Tibial artery (tissue), 4 donors: ENCODE measurements around the gene PTH1R.

Source experiments
- DNase-seq, 2 donors: peaks; one replicate each; pipeline ENCODE4 v3.0.0-alpha.2; 2019
- H3K27ac ChIP-seq, 2 donors: fragments of 200-600 bp; sonication (generic) in 1 of 2; 1 replicate in 1 of 2; 2 replicates in 1 of 2; pipeline ENCODE4 v1.5.1; 2018 to 2019; ENCODE audit warnings: mild to moderate bottlenecking in 1 of 2
- H3K27me3 ChIP-seq, 2 donors: fragments of 200-600 bp; sonication (generic) in 1 of 2; one replicate each; pipeline versions ENCODE4 v1.5.1 to v1.6.0; 2016 to 2019
- H3K36me3 ChIP-seq, 3 donors: fragments of 200-600 bp; sonication (generic) in 2 of 3; one replicate each; pipeline ENCODE4 v1.5.1; 2016 to 2019; ENCODE audit warnings: mild to moderate bottlenecking in 2 of 3
- H3K4me1 ChIP-seq, 4 donors: fragments of 200-600 bp; sonication (generic) in 2 of 4; 1 replicate in 3 of 4; 2 replicates in 1 of 4; pipeline ENCODE4 v1.5.1; 2016 to 2019
- H3K4me3 ChIP-seq, 2 donors: fragments of 200-600 bp; sonication (generic) in 1 of 2; 1 replicate in 1 of 2; 2 replicates in 1 of 2; pipeline ENCODE4 v1.5.1; 2018 to 2019; ENCODE audit warnings: mild to moderate bottlenecking in 2 of 2
- H3K9me3 ChIP-seq, 3 donors: fragments of 200-600 bp; sonication (generic) in 1 of 3; one replicate each; pipeline ENCODE4 v1.5.1; 2016 to 2019
- CTCF ChIP-seq, 2 experiments: fragments of 200-600 bp in 1 of 2; fragments of 450-650 bp in 1 of 2; IDR thresholded peaks; one replicate each; pipeline ENCODE4 v1.5.1; 2017 to 2019; ENCODE audit warnings: antibody characterized with exemption in 2 of 2, mild to moderate bottlenecking in 1 of 2, moderate library complexity in 1 of 2
- intact Hi-C: fragments of 100-400 bp; cut with DNase I; formaldehyde crosslinking; loops from one replicate; pipeline ENCODE4 v1.15.0; 2023; ENCODE audit warnings: low total_unique reads

Gene PTH1R

GRCh38 chr3:46893763-46894162 lies 16.2 kb downstream of the PTH1R start:
- Histone ChIP-seq H3K4me3 (no peak overlapping the region), H3K9me3 (no peaks in the 10 kb centered on the region), H3K4me1 (peaks cover 0 to 52% (median 38%) of the 10 kb centered on the region in 4 donors), H3K27ac (peak overlapping the region; percentile 72 to 77), H3K36me3 (no peaks in the 10 kb centered on the region), H3K27me3 (no peaks in the 10 kb centered on the region)
- intact Hi-C loops: loop anchor here (2.0 kb wide), 1 partner anchor 27 kb away; no protein-coding TSS in a partner anchor
- no peak for TF ChIP-seq CTCF (IDR thresholded peaks at IDR 0.05)
- peak in 1 of 2 donors; percentile 60 for DNase-seq

GRCh38 chr3:46894256-46894655 lies 16.7 kb downstream of the PTH1R start:
- Histone ChIP-seq H3K27ac (no peak overlapping the region), H3K36me3 (no peaks in the 10 kb centered on the region), H3K27me3 (no peaks in the 10 kb centered on the region), H3K4me1 (peaks cover 0 to 53% (median 41%) of the 10 kb centered on the region in 4 donors), H3K9me3 (no peaks in the 10 kb centered on the region), H3K4me3 (no peak overlapping the region)
- intact Hi-C loops: loop anchor here (2.0 kb wide), 1 partner anchor 27 kb away; no protein-coding TSS in a partner anchor
- TF ChIP-seq CTCF (IDR thresholded peaks at IDR 0.05): no peak
- DNase-seq: peak in 1 of 2 donors; percentile 59

- Histone ChIP-seq H3K36me3 (no peaks in the 10 kb centered on the region), H3K4me1 (peaks cover 0 to 55% (median 48%) of the 10 kb centered on the region in 4 donors), H3K9me3 (no peaks in the 10 kb centered on the region), H3K4me3 (no peak overlapping the region), H3K27ac (no peak overlapping the region), H3K27me3 (no peaks in the 10 kb centered on the region)
- peak; percentile 72 to 79 for DNase-seq
- intact Hi-C loops: loop anchor here (2.0 kb wide), 1 partner anchor 28 kb away; no protein-coding TSS in a partner anchor
- TF ChIP-seq CTCF (IDR thresholded peaks at IDR 0.05): peak; percentile 89 to 94
These were observed 17.7 kb downstream of the PTH1R start for GRCh38 chr3:46895204-46895660.

- Histone ChIP-seq H3K27me3 (no peaks in the 10 kb centered on the region), H3K9me3 (no peaks in the 10 kb centered on the region)
- intact Hi-C loops: loop anchor here (2.0 kb wide), 1 partner anchor 29 kb away; no protein-coding TSS in a partner anchor
These were observed 18.2 kb downstream of the PTH1R start for GRCh38 chr3:46895761-46896160.

GRCh38 chr3:46896386-46896785 lies 18.9 kb downstream of the PTH1R start:
- TF ChIP-seq CTCF (IDR thresholded peaks at IDR 0.05): no peak

More at GRCh38 chr3:46895761-46896160, 18.2 kb downstream of the PTH1R start:
- H3K27ac ChIP-seq: no peak overlapping the region
- no peak for TF ChIP-seq CTCF (IDR thresholded peaks at IDR 0.05)
- peak in 1 of 2 donors; percentile 55 for DNase-seq
- H3K4me3 ChIP-seq: no peak overlapping the region
- peaks cover 0 to 59% (median 50%) of the 10 kb centered on the region in 4 donors for H3K4me1 ChIP-seq
- H3K36me3 ChIP-seq: no peaks in the 10 kb centered on the region

More at GRCh38 chr3:46896386-46896785, 18.9 kb downstream of the PTH1R start:
- H3K27me3 ChIP-seq: no peaks in the 10 kb centered on the region
- H3K4me1 ChIP-seq: peaks cover 0 to 55% (median 50%) of the 10 kb centered on the region in 4 donors
- H3K36me3 ChIP-seq: no peaks in the 10 kb centered on the region
- H3K27ac ChIP-seq: no peak overlapping the region
- intact Hi-C loops: no loop called here
- no peaks in the 10 kb centered on the region for H3K9me3 ChIP-seq
- H3K4me3 ChIP-seq: no peak overlapping the region
- DNase-seq: peak in 1 of 2 donors; percentile 56
